HepG2 (cell line): Measurements from ENCODE around the gene KCNJ2. TPM values are rescaled to one million over a fixed set of nuclear protein-coding genes. Genes with fewer than 3 reads are reported as not detected.

Experiments
- ATAC-seq: fragments of 200-7000 bp; cut with Tn5 transposase; 3 replicates; pipeline ENCODE4 v1.9.1; 2020; ENCODE audit warnings: mild to moderate bottlenecking, moderate library complexity
- BruUV-seq: library from RNA; stranded (reverse); fragments of 400-500 nt; replicated peaks from 2 replicates; lab custom pipeline; 2021; lab: Mats Ljungman, UMichigan
- CTCF ChIA-PET: fragments of 300-600 bp; formaldehyde crosslinking; extraction: SDS; loops from one replicate; lab custom pipeline; 2021; ENCODE audit warnings: low total read pairs, inconsistent platforms, low intra/inter-chr PET ratio; lab: Yijun Ruan, JAX
- POLR2A ChIA-PET: fragments of 350-600 bp; sonication (Branson Sonifier 250); formaldehyde crosslinking; loops from one replicate; lab custom pipeline; 2020; ENCODE audit warnings: antibody characterized with exemption, inconsistent platforms; lab: Yijun Ruan, JAX
- DNase-seq: peaks from one replicate; pipeline ENCODE4 v3.0.0-alpha.2; 2015; ENCODE audit warnings: low spot score
- FAIRE-seq: peaks from 3 replicates; lab custom pipeline; 2011; peaks lifted over from hg19 to GRCh38; lab: Jason Lieb, UNC
- H2AFZ ChIP-seq: one replicate; pipeline ENCODE4 v1.6.1; 2011; ENCODE audit warnings: low read length, inconsistent platforms
- H3K27ac ChIP-seq: fragments of 300-600 bp; 3 replicates; pipeline ENCODE4 v1.8.0; 2011; ENCODE audit warnings: mixed run types, mild to moderate bottlenecking, mixed read lengths, low read length, inconsistent platforms; ENCODE audit not compliant: insufficient read depth; ENCODE audit errors: extremely low read length
- H3K27me3 ChIP-seq, 2 experiments: fragments of 200-600 bp in 1 of 2; 2 replicates in 1 of 2; 3 replicates in 1 of 2; pipeline versions ENCODE4 v1.6.0 to v1.8.0; 2011; ENCODE audit warnings: low read length in 2 of 2, mild to moderate bottlenecking in 2 of 2, moderate library complexity in 2 of 2, inconsistent platforms in 1 of 2; ENCODE audit not compliant: insufficient read depth in 2 of 2, control insufficient read depth in 1 of 2
- H3K36me3 ChIP-seq, 2 experiments: fragments of 200-600 bp in 1 of 2; replicated peaks in 1 of 2; 2 replicates in 1 of 2; 3 replicates in 1 of 2; pipeline versions ENCODE4 v1.5.1 to v1.8.0; 2011; ENCODE audit warnings: low read length in 2 of 2, inconsistent platforms in 1 of 2; ENCODE audit not compliant: insufficient read depth in 2 of 2, control insufficient read depth in 1 of 2
- H3K4me1 ChIP-seq: 2 replicates; pipeline ENCODE4 v1.5.1; 2012; ENCODE audit warnings: low read length, inconsistent platforms; ENCODE audit not compliant: insufficient read depth
- H3K4me2 ChIP-seq: 2 replicates; pipeline ENCODE4 v1.6.0; 2011; ENCODE audit warnings: low read depth, low read length, inconsistent platforms
- H3K4me3 ChIP-seq, 3 experiments: fragments of 200-600 bp in 1 of 3; sonication (generic), shearing (Covaris generic) in 1 of 3; replicated peaks in 1 of 3; 2 replicates each; pipeline ENCODE4 v1.5.1; 2011 to 2016; ENCODE audit warnings: low read length in 3 of 3, inconsistent platforms in 2 of 3, low read depth in 2 of 3, mild to moderate bottlenecking in 2 of 3, control low read depth in 1 of 3, mixed read lengths in 1 of 3; ENCODE audit not compliant: insufficient read depth in 1 of 3
- H3K79me2 ChIP-seq: one replicate; pipeline ENCODE4 v1.6.1; 2011; ENCODE audit warnings: low read length, inconsistent platforms; ENCODE audit not compliant: insufficient read depth
- H3K9ac ChIP-seq: 2 replicates; pipeline ENCODE4 v1.6.0; 2011; ENCODE audit warnings: mild to moderate bottlenecking, low read depth, low read length, inconsistent platforms; ENCODE audit not compliant: insufficient read depth
- H3K9me3 ChIP-seq: 2 replicates; pipeline ENCODE4 v1.5.1; 2012; ENCODE audit warnings: mild to moderate bottlenecking, low read length
- H4K20me1 ChIP-seq: 2 replicates; pipeline ENCODE4 v1.6.0; 2011; ENCODE audit warnings: inconsistent platforms, mild to moderate bottlenecking, low read length, moderate library complexity; ENCODE audit not compliant: insufficient read depth
- ATAD3A ChIP-seq: sonication (generic); formaldehyde crosslinking; IDR thresholded peaks from 2 replicates; pipeline ENCODE4 v1.4.0; 2020; ENCODE audit warnings: missing genetic modification reagents
- CBX5 ChIP-seq: sonication (generic); formaldehyde crosslinking; IDR thresholded peaks from 2 replicates; pipeline ENCODE4 v1.4.0; 2020; ENCODE audit warnings: missing genetic modification reagents, borderline replicate concordance
- GFI1 ChIP-seq: sonication (generic); formaldehyde crosslinking; IDR thresholded peaks from 2 replicates; pipeline ENCODE4 v1.5.0; 2020; ENCODE audit warnings: missing genetic modification reagents, mild to moderate bottlenecking, borderline replicate concordance
- MED8 ChIP-seq: sonication (generic); formaldehyde crosslinking; IDR thresholded peaks from 2 replicates; pipeline ENCODE4 v1.8.1; 2023; ENCODE audit warnings: mild to moderate bottlenecking, missing genetic modification reagents; ENCODE audit not compliant: insufficient replicate concordance
- MYC ChIP-seq: sonication (generic); formaldehyde crosslinking; IDR thresholded peaks from 2 replicates; pipeline ENCODE4 v1.9.0; 2021; ENCODE audit warnings: missing genetic modification reagents, borderline replicate concordance
- NBN ChIP-seq: fragments of 450-650 bp; conservative IDR thresholded peaks from 2 replicates; pipeline ENCODE4 v1.6.1; 2017
- NFE2 ChIP-seq: sonication (generic); formaldehyde crosslinking; IDR thresholded peaks from 2 replicates; pipeline ENCODE4 v1.4.0; 2020; ENCODE audit warnings: missing genetic modification reagents
- NFE2L1 ChIP-seq: sonication (generic); formaldehyde crosslinking; IDR thresholded peaks from 2 replicates; pipeline ENCODE4 v1.4.0; 2020; ENCODE audit warnings: missing genetic modification reagents, mild to moderate bottlenecking, borderline replicate concordance
- NFIC ChIP-seq: IDR thresholded peaks from 2 replicates; pipeline ENCODE4 v1.6.1; 2012; ENCODE audit warnings: mild to moderate bottlenecking, low read length, inconsistent platforms
- NFYB ChIP-seq: sonication (generic); formaldehyde crosslinking; IDR thresholded peaks from 2 replicates; pipeline ENCODE4 v1.4.0; 2020; ENCODE audit warnings: missing genetic modification reagents
- ZFAT ChIP-seq: sonication (generic); formaldehyde crosslinking; conservative IDR thresholded peaks from 2 replicates; pipeline ENCODE4 v1.8.1; 2023; ENCODE audit warnings: missing genetic modification reagents, inconsistent platforms
- ZHX1 ChIP-seq: sonication (generic); formaldehyde crosslinking; IDR thresholded peaks from 2 replicates; pipeline ENCODE4 v1.8.1; 2022; ENCODE audit warnings: low read depth, mild to moderate bottlenecking, missing genetic modification reagents
- ZNF660 ChIP-seq: sonication (generic); formaldehyde crosslinking; IDR thresholded peaks from 2 replicates; pipeline ENCODE4 v1.5.1; 2020; ENCODE audit warnings: mild to moderate bottlenecking, low read depth, missing genetic modification reagents, borderline replicate concordance
- ZNF768 ChIP-seq: sonication (generic); formaldehyde crosslinking; IDR thresholded peaks from 2 replicates; pipeline ENCODE4 v1.4.0; 2020; ENCODE audit warnings: missing genetic modification reagents
- ZNF839 ChIP-seq: sonication (generic); formaldehyde crosslinking; IDR thresholded peaks from 2 replicates; pipeline ENCODE4 v1.4.0; 2020; ENCODE audit warnings: missing genetic modification reagents, mild to moderate bottlenecking, borderline replicate concordance
- WGBS: methylation state at CpG from one replicate; pipeline ENCODE4 v1.1.6; 2017; ENCODE audit warnings: low lambda C conversion rate; 5-methylcytosine and 5-hydroxymethylcytosine counted together
- in situ Hi-C: cut with HindIII; loops from 2 replicates; pipeline ENCODE4 v1.10.0; 2017; ENCODE audit warnings: low pct_unique_long_range_greater_than_20kb; ENCODE audit not compliant: extremely low pct_ligation_motif_present
- intact Hi-C: fragments of 100-400 bp; cut with micrococcal nuclease; formaldehyde crosslinking; loops from one replicate; pipeline ENCODE4 v1.10.0; 2022; ENCODE audit not compliant: unreplicated experiment
- polyA plus RNA-seq, 8 experiments: library from polyadenylated mRNA; depleted of rRNA in 3 of 8; stranded (reverse) in 7 of 8; unstranded in 1 of 8; fragments of >200 nt; fragmentation: Illumina TruSeq in 4 of 8; extraction: Trizol in 4 of 8; gene quantifications; 2 replicates each; pipeline versions ENCODE4 v1.2.1 to v1.2.3, GENCODE V29; 2011 to 2016; ENCODE audit warnings: low read depth in 4 of 8, missing spikeins in 1 of 8, mixed read lengths in 1 of 8; ENCODE audit not compliant: insufficient read depth in 1 of 8
- total RNA-seq, 5 experiments: library from RNA; depleted of rRNA; stranded (reverse); fragments of >200 nt; fragmentation: Illumina TruSeq; extraction: Trizol; gene quantifications; 2 replicates each; pipeline ENCODE4 v1.2.3, GENCODE V29; 2016; ENCODE audit warnings: low read depth in 1 of 5
- TF ChIP-seq, protein P1 (sequence below): IDR thresholded peaks from 2 replicates; pipeline ENCODE4 v1.4.0; 2020; ENCODE audit warnings: mild to moderate bottlenecking, missing genetic modification reagents
- TF ChIP-seq, protein P2 (sequence below): sonication (generic); formaldehyde crosslinking; IDR thresholded peaks from 2 replicates; pipeline ENCODE4 v1.5.0; 2020; ENCODE audit warnings: missing genetic modification reagents

KCNJ2 gene
- total and polyA plus RNA-seq, 2 of the 13 experiments (the other 11 are each of a cell fraction or from before 2014, with no cell fraction given): not detected

GRCh38 chr17:70158591-70158990 is 10.7 kb upstream of the KCNJ2 start (continued):
- TF ChIP-seq GFI1 (CRISPR knock-in tag) (no peak), ZNF660 (CRISPR knock-in tag) (no peak), MED8 (CRISPR knock-in tag) (no peak), NFYB (CRISPR knock-in tag) (no peak), MYC (CRISPR knock-in tag) (no peak), ZNF768 (no peak), ZFAT (CRISPR knock-in tag) (no peak), NFE2L1 (CRISPR knock-in tag) (no peak)
- TF ChIP-seq, protein P1, sequence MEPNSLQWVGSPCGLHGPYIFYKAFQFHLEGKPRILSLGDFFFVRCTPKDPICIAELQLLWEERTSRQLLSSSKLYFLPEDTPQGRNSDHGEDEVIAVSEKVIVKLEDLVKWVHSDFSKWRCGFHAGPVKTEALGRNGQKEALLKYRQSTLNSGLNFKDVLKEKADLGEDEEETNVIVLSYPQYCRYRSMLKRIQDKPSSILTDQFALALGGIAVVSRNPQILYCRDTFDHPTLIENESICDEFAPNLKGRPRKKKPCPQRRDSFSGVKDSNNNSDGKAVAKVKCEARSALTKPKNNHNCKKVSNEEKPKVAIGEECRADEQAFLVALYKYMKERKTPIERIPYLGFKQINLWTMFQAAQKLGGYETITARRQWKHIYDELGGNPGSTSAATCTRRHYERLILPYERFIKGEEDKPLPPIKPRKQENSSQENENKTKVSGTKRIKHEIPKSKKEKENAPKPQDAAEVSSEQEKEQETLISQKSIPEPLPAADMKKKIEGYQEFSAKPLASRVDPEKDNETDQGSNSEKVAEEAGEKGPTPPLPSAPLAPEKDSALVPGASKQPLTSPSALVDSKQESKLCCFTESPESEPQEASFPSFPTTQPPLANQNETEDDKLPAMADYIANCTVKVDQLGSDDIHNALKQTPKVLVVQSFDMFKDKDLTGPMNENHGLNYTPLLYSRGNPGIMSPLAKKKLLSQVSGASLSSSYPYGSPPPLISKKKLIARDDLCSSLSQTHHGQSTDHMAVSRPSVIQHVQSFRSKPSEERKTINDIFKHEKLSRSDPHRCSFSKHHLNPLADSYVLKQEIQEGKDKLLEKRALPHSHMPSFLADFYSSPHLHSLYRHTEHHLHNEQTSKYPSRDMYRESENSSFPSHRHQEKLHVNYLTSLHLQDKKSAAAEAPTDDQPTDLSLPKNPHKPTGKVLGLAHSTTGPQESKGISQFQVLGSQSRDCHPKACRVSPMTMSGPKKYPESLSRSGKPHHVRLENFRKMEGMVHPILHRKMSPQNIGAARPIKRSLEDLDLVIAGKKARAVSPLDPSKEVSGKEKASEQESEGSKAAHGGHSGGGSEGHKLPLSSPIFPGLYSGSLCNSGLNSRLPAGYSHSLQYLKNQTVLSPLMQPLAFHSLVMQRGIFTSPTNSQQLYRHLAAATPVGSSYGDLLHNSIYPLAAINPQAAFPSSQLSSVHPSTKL (CRISPR knock-in tag): no peak

- no peak overlapping the region for H2AFZ ChIP-seq
- no peak for DNase-seq
- no peaks in the 10 kb centered on the region for H3K79me2 ChIP-seq
- no TSS peak for BruUV-seq
- H4K20me1 ChIP-seq: no peaks in the 10 kb centered on the region
- no peaks in the 10 kb centered on the region for H3K9me3 ChIP-seq
- POLR2A ChIA-PET: no interaction called here
- H3K27ac ChIP-seq: no peak overlapping the region
- no peak for ATAC-seq
- CTCF ChIA-PET: no interaction called here
- no peak overlapping the region for H3K9ac ChIP-seq
- in situ Hi-C loops (no loop called here), intact Hi-C loops (no loop called here)
- no peaks in the 10 kb centered on the region for H3K36me3 ChIP-seq
- WGBS: 3% methylated on average over 2 of the region's 2 CpGs
- no peak overlapping the region for H3K4me2 ChIP-seq
- H3K4me1 ChIP-seq: no peaks in the 10 kb centered on the region
- H3K4me3 ChIP-seq: no peak overlapping the region
- FAIRE-seq: no peak
- H3K27me3 ChIP-seq: no peaks in the 10 kb centered on the region
- TF ChIP-seq NFE2 (no peak), CBX5 (CRISPR knock-in tag) (no peak), ZNF839 (no peak), NBN (no peak), ATAD3A (CRISPR knock-in tag) (no peak), NFIC (no peak), ZHX1 (CRISPR knock-in tag) (no peak)
- TF ChIP-seq, protein P2, sequence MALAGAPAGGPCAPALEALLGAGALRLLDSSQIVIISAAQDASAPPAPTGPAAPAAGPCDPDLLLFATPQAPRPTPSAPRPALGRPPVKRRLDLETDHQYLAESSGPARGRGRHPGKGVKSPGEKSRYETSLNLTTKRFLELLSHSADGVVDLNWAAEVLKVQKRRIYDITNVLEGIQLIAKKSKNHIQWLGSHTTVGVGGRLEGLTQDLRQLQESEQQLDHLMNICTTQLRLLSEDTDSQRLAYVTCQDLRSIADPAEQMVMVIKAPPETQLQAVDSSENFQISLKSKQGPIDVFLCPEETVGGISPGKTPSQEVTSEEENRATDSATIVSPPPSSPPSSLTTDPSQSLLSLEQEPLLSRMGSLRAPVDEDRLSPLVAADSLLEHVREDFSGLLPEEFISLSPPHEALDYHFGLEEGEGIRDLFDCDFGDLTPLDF (CRISPR knock-in tag): no peak
These were observed 9.4 kb upstream of the KCNJ2 start for GRCh38 chr17:70159980-70160379.
